HepG2 (cell line): ENCODE data around the gene MSANTD2.

Experiments used
- GABPB1 ChIP-seq: IDR thresholded peaks from 2 replicates; pipeline ENCODE4 v1.6.1; 2016; ENCODE audit warnings: mild to moderate bottlenecking, missing genetic modification reagents, moderate library complexity, missing compliant biosample characterization
- ZNF570 ChIP-seq: sonication (generic); formaldehyde crosslinking; IDR thresholded peaks from 2 replicates; pipeline ENCODE4 v1.4.0; 2020; ENCODE audit warnings: mild to moderate bottlenecking, missing genetic modification reagents, borderline replicate concordance
- TF ChIP-seq, protein P1 (sequence below), 2 experiments: sonication (generic) in 1 of 2; formaldehyde crosslinking in 1 of 2; IDR thresholded peaks; 2 replicates each; pipeline versions ENCODE4 v1.4.0 to v1.6.1; 2018 to 2020; ENCODE audit warnings: missing genetic modification reagents in 2 of 2, borderline replicate concordance in 1 of 2, low read depth in 1 of 2, mild to moderate bottlenecking in 1 of 2, missing biosample characterization in 1 of 2
- TF ChIP-seq, protein P2 (sequence below): sonication (generic); formaldehyde crosslinking; IDR thresholded peaks from 2 replicates; pipeline ENCODE4 v1.8.0; 2022; ENCODE audit warnings: missing genetic modification reagents, mild to moderate bottlenecking, borderline replicate concordance

- TF ChIP-seq ZNF570 (CRISPR knock-in tag) (no peak), GABPB1 (CRISPR knock-in tag) (no peak)
- TF ChIP-seq, protein P1, sequence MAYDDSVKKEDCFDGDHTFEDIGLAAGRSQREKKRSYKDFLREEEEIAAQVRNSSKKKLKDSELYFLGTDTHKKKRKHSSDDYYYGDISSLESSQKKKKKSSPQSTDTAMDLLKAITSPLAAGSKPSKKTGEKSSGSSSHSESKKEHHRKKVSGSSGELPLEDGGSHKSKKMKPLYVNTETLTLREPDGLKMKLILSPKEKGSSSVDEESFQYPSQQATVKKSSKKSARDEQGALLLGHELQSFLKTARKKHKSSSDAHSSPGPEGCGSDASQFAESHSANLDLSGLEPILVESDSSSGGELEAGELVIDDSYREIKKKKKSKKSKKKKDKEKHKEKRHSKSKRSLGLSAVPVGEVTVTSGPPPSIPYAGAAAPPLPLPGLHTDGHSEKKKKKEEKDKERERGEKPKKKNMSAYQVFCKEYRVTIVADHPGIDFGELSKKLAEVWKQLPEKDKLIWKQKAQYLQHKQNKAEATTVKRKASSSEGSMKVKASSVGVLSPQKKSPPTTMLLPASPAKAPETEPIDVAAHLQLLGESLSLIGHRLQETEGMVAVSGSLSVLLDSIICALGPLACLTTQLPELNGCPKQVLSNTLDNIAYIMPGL (CRISPR knock-in tag; IDR thresholded peaks at IDR 0.05; ENCODE audit: borderline replicate concordance in 1 of 2, low read depth in 1 of 2): no peak
- TF ChIP-seq, protein P2, sequence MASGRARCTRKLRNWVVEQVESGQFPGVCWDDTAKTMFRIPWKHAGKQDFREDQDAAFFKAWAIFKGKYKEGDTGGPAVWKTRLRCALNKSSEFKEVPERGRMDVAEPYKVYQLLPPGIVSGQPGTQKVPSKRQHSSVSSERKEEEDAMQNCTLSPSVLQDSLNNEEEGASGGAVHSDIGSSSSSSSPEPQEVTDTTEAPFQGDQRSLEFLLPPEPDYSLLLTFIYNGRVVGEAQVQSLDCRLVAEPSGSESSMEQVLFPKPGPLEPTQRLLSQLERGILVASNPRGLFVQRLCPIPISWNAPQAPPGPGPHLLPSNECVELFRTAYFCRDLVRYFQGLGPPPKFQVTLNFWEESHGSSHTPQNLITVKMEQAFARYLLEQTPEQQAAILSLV: no peak
These were observed 41.0 kb upstream of the MSANTD2 start for GRCh38 chr11:124841201-124841600.
